Heart right ventricle (tissue), 16 donors: Measurements from ENCODE around the gene RPL18A. TPM values are rescaled to one million over a fixed set of nuclear protein-coding genes. Genes with fewer than 3 reads are reported as not detected.

Experiments used
- ATAC-seq, 8 donors: fragments of 200-7000 bp; cut with Tn5 transposase; one replicate each; pipeline ENCODE4 v1.9.1; 2020; ENCODE audit warnings: mild to moderate bottlenecking in 8 of 8, moderate library complexity in 8 of 8, moderate number of reproducible peaks in 1 of 8
- DNase-seq, 2 donors: peaks; one replicate each; pipeline ENCODE4 v3.0.0-alpha.2; 2020
- H3K27ac ChIP-seq, 10 donors: fragments of 200-600 bp; sonication (generic) in 2 of 10; one replicate each; pipeline versions ENCODE4 v1.5.0 to v1.8.0; 2020 to 2022; ENCODE audit warnings: mild to moderate bottlenecking in 3 of 10
- H3K27me3 ChIP-seq, 7 donors: fragments of 200-600 bp; one replicate each; pipeline ENCODE4 v1.8.0; 2021 to 2022; ENCODE audit warnings: mild to moderate bottlenecking in 2 of 7
- H3K36me3 ChIP-seq, 9 donors: fragments of 200-600 bp; sonication (generic) in 1 of 9; one replicate each; pipeline versions ENCODE4 v1.5.0 to v1.8.0; 2020 to 2022; ENCODE audit warnings: mild to moderate bottlenecking in 2 of 9
- H3K4me1 ChIP-seq, 9 donors: fragments of 200-600 bp; sonication (generic) in 1 of 9; one replicate each; pipeline versions ENCODE4 v1.5.0 to v1.8.0; 2020 to 2022; ENCODE audit warnings: mild to moderate bottlenecking in 4 of 9
- H3K4me3 ChIP-seq, 10 donors: fragments of 200-600 bp; sonication (generic) in 2 of 10; one replicate each; pipeline versions ENCODE4 v1.5.0 to v1.8.0; 2020 to 2022; ENCODE audit warnings: mild to moderate bottlenecking in 7 of 10, moderate library complexity in 2 of 10
- H3K9me3 ChIP-seq, 11 donors: fragments of 200-600 bp in 10 of 11; sonication (generic) in 2 of 11; one replicate each; pipeline versions ENCODE4 v1.5.0 to v1.8.0; 2013 to 2022; ENCODE audit warnings: mild to moderate bottlenecking in 2 of 11, control low read depth in 1 of 11, moderate library complexity in 1 of 11
- CTCF ChIP-seq, 9 donors: fragments of 200-600 bp; sonication (generic) in 2 of 9; IDR thresholded peaks; one replicate each; pipeline versions ENCODE4 v1.5.0 to v1.8.0; 2021 to 2022; ENCODE audit warnings: antibody characterized with exemption in 9 of 9, mild to moderate bottlenecking in 5 of 9, moderate library complexity in 1 of 9
- WGBS, 2 donors: extraction: QIAGEN DNeasy Blood & Tissue Kit; methylation state at CpG; one replicate each; pipeline ENCODE4 v1.1.7; 2013; ENCODE audit warnings: inconsistent platforms in 1 of 2; 5-methylcytosine and 5-hydroxymethylcytosine counted together
- intact Hi-C, 10 donors: fragments of 100-400 bp; cut with DNase I; formaldehyde crosslinking; loops; one replicate each; pipeline versions ENCODE4 v1.11.1 to v1.14.2; 2022
- polyA plus RNA-seq, 2 donors: library from polyadenylated mRNA; stranded (reverse); fragments of 200-250 nt; gene quantifications; one replicate each; pipeline ENCODE4 v1.2.3, GENCODE V29; 2013
- total RNA-seq, 10 donors: library from RNA; stranded (reverse); fragmentation: NEBNext Ultra II Directional in 3 of 10; extraction: Animal tissue kit (Norgen Biotek cat#: 25700) in 3 of 10; gene quantifications; one replicate each; pipeline versions ENCODE4 v1.2.1 to v1.2.4, GENCODE V29; 2021 to 2023
- donor health status: Arrhythmogenic right ventricular cardiomyopathy.
- donor health status: ischemic (EF 13 %, LVEDD 7.1; RV severe dilation, severe dysfunction).
- donor health status: healthy with polysubstance abuse.
- donor health status: DM: no; HTN: yes; CAD: no.
- donor health status: DM: no; HTN: no; CAD: no.
- donor health status: ischemic (EF 25% LVEDD 6.9; RV normal size, moderate dysfunction).
- donor health status: ischemic (EF 25% LVEDD 5.7; RV mildly dilated, moderate dysfunction).
- donor health status: healthy.
- donor health status: DM: yes; HTN: yes; CAD: no.
- donor health status: Ischemic cardiomyopathy.
- donor health status: ischemic (EF 35%, LVEDD 5.7; RV mildly dilated, moderate dysfunction).
- donor health status: nonischemic (EF 11% LVEDD 7.7; RV severe dilation, severe dysfunction).
- donor health status: DM: yes; HTN: yes; CAD: no.
- donor health status: PGD.
- donor health status: ischemic (EF 29% LVEDD 5.4; RV normal size, mild dysfunction).
- donor health status: nonischemic (EF 23%, LVEDD 6.1; RV moderate dilation, normal function).

The RPL18A gene
- total and polyA plus RNA-seq, 12 donors, result 623 to 2,570 (median 686) TPM

GRCh38 chr19:17873786-17874757 lies 14.4 kb downstream of the RPL18A start:
- H3K36me3 ChIP-seq, result no peaks in the 10 kb centered on the region
- intact Hi-C loops, result loop anchor here in 1 of 10 donors (5.0 kb wide), 1 partner anchor 123 kb away; no protein-coding TSS in a partner anchor
- DNase-seq (no peak), ATAC-seq (peak in 4 of 8 donors; percentile 11 to 32 (median 28))
- no peak overlapping the region for H3K27ac ChIP-seq
- peak overlapping the region in 1 of 10 donors; percentile 34 for H3K4me3 ChIP-seq
- peaks cover 38 to 86% (median 70%) of the 10 kb centered on the region in 7 donors for H3K27me3 ChIP-seq
- no peak for TF ChIP-seq CTCF (IDR thresholded peaks at IDR 0.05)
- H3K9me3 ChIP-seq, result no peaks in the 10 kb centered on the region
- peaks cover 0 to 25% (median 18%) of the 10 kb centered on the region in 9 donors for H3K4me1 ChIP-seq
- WGBS, 2 donors, result 6 to 7% methylated on average over 61 to 63 of the region's 63 CpGs

DNA sequence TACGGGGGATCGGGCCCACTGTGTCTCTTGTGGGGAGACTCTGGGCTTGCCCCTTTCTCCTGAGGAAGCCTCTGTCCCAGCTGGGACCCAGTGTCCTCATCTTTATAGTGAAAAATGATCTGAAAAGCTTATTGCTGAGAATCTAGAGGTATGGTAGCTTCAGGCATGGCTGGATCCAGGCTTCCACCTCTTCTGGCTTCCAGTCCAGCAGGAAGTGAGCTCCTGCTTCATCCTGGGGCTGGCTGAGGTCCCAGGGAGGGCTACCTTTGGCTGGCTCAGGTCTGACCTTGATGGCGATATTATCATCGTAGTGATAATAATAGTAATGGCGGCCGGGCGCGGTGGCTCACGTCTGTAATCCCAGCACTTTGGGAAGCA lies 15.0 kb downstream of the RPL18A start:
- WGBS, 2 donors, result 84 to 88% methylated on average over 9 of the region's 9 CpGs
- intact Hi-C loops, result loop anchor here in 1 of 10 donors (5.0 kb wide), 1 partner anchor 123 kb away; no protein-coding TSS in a partner anchor
- Histone ChIP-seq H3K27me3 (peaks cover 38 to 83% (median 65%) of the 10 kb centered on the region in 7 donors), H3K4me3 (no peak overlapping the region), H3K27ac (no peak overlapping the region), H3K4me1 (peaks cover 0 to 25% (median 18%) of the 10 kb centered on the region in 9 donors), H3K36me3 (no peaks in the 10 kb centered on the region), H3K9me3 (no peaks in the 10 kb centered on the region)
- TF ChIP-seq CTCF (IDR thresholded peaks at IDR 0.05), result no peak
- no peak for DNase-seq
- ATAC-seq, result no peak

GRCh38 chr19:17877696-17878095 lies 18.0 kb downstream of the RPL18A start:
- H3K4me1 ChIP-seq, result peaks cover 0 to 13% (median 7%) of the 10 kb centered on the region in 9 donors
- H3K36me3 ChIP-seq, result no peaks in the 10 kb centered on the region
- no peak for TF ChIP-seq CTCF (IDR thresholded peaks at IDR 0.05)
- intact Hi-C loops, result no loop called here
- 89 to 91% methylated on average over 16 of the region's 16 CpGs for WGBS, 2 donors
- no peaks in the 10 kb centered on the region for H3K9me3 ChIP-seq
- peaks cover 25 to 63% (median 35%) of the 10 kb centered on the region in 7 donors for H3K27me3 ChIP-seq
- DNase-seq (no peak), ATAC-seq (no peak)
- H3K27ac ChIP-seq, result no peak overlapping the region
- H3K4me3 ChIP-seq, result no peak overlapping the region

GRCh38 chr19:17879466-17879865 lies 19.8 kb downstream of the RPL18A start:
- Histone ChIP-seq H3K4me3 (no peak overlapping the region), H3K27ac (no peak overlapping the region), H3K27me3 (peaks cover 7 to 55% (median 23%) of the 10 kb centered on the region in 7 donors), H3K9me3 (no peaks in the 10 kb centered on the region), H3K36me3 (no peaks in the 10 kb centered on the region), H3K4me1 (no peaks in the 10 kb centered on the region)
- DNase-seq (no peak), ATAC-seq (no peak)
- intact Hi-C loops, result no loop called here
- 72 to 80% methylated on average over 7 of the region's 7 CpGs for WGBS, 2 donors
- TF ChIP-seq CTCF (IDR thresholded peaks at IDR 0.05), result no peak
